Measurements from ENCODE around the gene MRPS22.
"Not testable (repeated sequence)": the region's sequence is repeated elsewhere in the genome, so short reads cannot be mapped to it uniquely, and the experiment has no call there.

The MRPS22 gene

DNA sequence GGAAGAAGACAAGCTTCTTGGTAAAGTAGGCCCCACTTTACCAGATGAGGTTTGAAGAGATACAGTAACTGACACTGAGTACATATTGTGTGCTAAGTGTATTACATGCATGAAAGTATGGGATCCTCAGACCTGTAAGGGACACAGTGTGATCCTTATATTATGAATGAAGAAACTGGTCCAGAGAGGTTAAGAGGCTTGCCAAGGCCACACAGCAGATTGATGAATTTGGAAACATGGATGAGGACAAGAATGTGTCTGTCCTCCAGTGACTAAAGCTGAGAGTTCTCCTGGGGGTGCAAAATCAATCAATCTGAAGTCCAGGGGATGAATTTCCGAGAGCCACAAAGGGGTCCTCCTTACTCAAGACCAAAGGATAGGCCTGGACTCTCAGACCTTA, 31.4 kb upstream of the MRPS22 start:
- DNase-seq, result no peak

- DNase-seq, result no peak
These were observed 30.9 kb upstream of the MRPS22 start for GRCh38 chr3:139312959-139313358.

DNA sequence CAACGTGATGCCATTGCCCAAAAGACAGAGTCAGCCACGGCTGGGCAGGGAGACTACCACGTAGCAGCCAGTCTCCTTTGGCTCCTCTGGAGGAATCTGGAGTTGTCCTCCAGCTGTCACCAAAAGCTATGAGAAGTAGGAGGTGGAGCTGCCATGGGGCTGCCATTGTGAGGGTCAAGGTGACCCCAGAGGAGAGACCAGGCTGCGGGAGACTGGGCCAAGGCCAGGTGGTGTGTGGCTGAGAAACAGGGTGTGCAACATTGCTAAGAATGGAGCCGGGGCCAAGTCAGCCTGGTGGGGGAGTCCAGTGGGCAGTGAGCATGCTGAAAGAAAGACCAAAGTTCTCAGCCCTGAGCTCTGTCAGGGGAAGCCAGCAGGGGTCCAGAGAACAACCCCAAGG, 29.9 kb upstream of the MRPS22 start:
- DNase-seq, result no peak

GRCh38 chr3:139317215-139317614, 26.6 kb upstream of the MRPS22 start:
- no peak for DNase-seq

DNA sequence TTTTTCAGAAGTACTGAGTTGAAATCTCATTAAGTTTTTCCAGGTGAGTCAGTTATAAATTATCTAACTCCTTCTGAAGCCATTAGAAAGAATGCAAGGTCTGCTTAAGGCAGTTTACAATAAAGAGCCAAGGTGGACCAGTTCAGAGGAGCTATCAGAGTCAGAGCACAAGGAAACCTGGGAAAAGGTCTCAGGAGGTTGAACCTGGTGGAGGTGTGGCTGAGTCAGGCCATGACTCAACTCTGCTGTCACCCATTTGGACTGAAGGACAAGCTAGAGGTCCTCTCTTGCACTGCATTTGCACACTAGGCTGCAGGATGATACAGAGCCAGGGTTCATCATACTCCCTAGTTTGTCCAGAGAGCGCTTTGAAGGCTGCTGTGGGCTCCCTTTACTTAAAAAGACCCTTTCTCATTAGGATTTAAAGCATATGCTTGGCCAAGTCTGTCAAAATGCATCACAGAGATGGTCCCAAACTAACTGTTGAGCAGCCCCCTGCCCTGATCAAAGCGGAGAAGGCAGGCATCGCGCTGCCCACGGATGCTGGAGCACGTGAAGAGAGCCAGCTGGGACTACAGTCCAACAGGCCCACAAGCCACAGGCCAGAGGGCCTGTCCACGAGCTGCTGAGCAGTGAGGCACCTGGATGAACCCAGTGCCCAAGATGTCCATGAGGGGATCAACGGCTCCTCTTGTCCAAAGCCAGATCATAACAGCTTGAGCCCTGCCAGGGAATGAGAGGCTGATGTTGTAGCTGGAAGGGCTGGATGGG, 26.0 kb upstream of the MRPS22 start:
- DNase-seq, result no peak

DNA sequence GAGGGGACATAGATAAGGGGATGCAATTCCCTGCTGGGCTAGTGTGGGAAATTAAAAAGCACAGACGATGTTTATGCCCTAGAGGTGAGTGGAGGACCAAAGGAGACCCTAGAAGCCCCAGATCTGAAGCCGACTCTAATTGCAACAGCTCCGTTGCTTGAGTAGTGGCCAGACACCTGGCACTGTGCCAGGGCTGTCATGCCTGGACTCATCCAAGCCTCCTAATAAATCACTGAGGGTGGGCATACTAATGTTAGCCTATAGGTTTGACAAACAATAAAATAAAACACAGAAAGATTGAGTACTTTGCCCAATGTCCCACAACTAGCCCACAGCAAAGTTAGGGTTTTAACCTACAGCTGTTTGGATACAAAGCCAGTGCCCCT, 25.4 kb upstream of the MRPS22 start:
- no peak for DNase-seq

GRCh38 chr3:139318826-139319225, 25.0 kb upstream of the MRPS22 start:
- no peak for DNase-seq

GRCh38 chr3:139319428-139320402, 24.1 kb upstream of the MRPS22 start:
- no peak for DNase-seq

DNA sequence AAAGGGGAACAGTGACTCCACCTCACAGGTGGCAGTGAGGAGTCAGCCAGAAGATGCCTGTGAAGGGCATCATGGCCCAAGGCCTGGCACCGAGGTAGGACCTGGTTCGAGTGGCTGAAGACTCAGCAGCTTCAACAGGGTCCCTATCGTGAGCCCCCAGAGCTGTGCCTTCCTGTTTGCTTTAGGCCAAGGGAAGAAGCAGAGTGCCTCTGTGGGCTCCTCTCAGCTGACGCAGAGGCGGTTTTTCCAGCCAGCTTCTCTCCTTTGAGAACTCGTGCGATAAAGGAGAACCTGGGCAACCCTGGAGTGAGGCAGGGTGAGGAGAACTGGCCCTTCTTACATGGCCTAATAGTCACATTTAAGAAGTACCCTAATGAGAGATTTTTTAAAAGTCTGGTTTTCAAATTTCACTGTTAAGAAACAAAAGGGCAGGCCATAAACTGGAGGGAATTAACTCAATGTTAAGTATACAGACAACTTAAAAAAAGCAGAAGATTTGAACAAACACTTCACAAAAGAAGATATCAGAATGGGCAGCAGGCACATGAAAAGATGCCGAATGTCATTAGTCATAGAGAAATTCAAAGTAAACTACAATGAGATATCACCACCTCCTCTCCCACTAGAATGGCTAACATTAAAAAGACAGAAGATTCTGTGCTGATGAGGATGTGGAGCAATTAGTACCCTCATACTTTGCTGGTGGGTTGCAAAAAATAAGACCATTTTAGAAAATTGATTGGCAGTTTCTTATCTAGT, 23.1 kb upstream of the MRPS22 start:
- no peak for DNase-seq

DNA sequence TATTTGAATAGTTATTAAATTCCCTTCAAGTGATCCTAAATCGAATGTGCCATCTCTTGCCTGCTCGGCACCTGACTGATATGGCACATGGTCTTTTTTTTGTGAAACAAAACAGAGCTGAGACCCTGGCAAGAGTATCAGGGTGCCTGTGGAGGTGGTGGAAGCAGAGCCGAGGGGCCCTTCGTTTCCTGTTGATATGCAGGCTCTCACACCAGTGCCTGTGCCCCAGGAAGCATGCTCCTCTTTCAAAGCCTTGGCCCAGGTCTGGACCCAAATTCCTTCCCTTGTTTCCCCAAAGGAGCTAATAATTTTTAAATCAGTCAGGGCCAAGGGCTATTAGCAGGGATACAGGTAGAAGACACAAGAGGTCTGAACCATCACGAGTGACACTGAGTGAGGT, 21.5 kb upstream of the MRPS22 start:
- DNase-seq, result no peak

DNA sequence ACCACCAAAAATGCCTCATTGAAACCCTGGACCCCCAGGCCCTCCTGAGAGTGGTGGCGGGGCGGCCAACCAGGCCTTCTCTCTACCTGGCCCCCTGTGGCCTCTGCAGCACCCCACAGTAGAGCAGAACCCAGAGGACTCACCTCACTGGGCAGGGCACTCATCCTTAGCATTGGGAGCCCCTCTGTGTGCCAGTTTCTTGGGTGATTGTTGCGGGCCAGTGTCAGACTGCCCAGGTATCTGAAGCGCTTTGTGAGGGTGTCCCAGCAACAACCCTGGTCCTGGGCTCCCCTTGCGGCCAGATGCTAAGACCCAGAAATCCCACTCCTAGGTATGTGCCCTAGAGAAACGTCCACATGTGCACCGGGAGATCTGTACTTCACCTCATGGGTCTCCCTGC, 20.7 kb upstream of the MRPS22 start:
- no peak for DNase-seq

DNA sequence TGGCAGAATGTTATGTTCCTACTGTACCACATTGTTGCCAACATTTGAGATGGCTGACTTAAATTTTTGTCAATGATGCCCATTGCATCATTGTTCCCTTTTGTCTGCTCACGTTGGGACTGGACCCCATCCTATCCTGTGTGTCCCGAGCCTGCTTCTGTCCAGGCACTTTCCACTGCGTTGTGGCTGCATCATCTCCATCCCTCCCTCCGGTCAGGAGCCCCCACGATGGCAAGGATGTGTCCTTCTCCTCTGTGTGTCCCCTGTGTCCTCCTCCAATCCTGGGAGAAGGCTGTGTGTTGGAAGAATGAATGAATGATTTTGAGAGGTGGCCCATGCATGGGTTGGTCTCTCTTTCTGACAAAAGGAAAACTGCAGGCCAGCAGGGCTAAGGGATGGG, 19.4 kb upstream of the MRPS22 start:
- DNase-seq, result no peak

DNA sequence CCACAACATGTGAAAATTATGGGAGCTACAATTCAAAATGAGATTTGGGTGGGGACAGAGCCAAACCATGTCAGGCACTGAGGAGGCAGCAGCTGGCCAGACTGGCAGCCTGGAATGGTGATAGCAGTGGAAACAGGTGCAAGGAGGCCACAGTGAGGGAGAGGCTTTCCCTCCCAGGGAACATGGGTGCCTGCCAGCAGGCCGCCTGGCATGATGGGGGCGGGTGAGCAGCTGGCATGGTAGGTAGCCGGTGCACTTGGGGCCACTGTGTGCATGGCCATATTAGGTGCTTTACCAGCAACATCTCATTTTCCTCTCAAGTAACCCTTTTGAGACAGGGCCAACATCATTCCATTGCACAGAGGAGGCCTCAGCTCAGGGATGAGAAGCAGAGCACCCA, 18.3 kb upstream of the MRPS22 start:
- no peak for DNase-seq

DNA sequence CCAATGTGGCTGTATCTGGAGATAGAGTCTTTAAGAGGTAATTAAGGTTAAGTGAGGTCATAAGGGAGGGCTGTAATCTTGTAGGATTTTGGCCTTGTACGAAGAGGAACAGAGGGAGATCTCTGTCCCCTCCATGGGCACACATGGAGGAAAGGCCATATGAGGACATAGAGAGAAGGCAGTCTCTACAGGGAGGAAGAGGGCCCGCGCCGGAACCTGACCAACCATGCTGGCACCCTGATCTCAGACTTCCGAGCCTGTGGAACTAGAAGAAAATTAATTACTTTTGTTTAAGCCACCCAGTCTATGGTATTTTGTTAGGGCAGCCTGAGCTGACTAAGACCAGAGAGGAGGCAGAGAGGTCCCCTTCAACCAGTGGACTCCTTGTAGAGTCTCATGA, 17.7 kb upstream of the MRPS22 start:
- DNase-seq, result no peak

DNA sequence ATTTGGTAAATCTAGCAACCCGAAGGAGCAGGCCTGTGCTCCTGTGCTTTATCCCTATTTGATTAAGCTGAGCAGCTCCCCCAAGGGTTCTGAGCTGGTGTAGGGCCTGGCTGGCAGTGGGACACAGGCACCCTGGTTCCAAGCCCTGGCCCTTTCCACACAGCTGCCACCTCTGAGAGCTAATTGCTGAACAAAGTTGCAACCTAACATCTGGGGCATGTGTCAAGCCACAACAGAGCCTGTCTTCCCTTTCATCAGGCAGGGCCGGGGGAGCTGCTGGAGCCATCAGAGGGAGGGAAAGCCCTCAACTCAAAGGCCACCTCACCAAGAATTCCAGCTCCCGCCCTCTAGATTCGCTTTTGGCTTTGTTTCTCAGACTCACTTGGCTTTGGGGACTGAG, 17.1 kb upstream of the MRPS22 start:
- no peak for DNase-seq

- DNase-seq, result no peak
These were observed 16.6 kb upstream of the MRPS22 start for GRCh38 chr3:139327231-139327630.

DNA sequence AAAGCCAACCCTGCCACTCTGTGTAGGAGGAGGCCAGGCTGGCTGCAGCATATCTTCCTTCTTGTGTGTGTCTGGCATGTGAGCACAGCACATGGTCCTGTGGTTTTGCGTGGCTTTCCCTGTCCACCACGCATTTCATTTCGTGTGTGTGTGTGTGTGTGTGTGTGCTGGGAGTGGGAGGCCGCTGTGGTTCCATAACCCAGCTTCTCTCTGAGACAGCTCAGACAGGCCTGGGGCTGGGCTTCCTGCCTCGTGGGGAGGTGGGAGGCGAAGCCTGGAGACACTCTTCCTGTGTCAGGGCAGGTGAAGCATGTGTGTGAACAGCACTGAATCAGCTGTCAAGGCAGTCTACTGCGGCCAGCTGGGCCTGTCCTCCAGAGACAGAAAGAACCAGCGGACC, 16.0 kb upstream of the MRPS22 start:
- no peak for DNase-seq

- no peak for DNase-seq
These were observed 15.5 kb upstream of the MRPS22 start for GRCh38 chr3:139328356-139328755.

DNA sequence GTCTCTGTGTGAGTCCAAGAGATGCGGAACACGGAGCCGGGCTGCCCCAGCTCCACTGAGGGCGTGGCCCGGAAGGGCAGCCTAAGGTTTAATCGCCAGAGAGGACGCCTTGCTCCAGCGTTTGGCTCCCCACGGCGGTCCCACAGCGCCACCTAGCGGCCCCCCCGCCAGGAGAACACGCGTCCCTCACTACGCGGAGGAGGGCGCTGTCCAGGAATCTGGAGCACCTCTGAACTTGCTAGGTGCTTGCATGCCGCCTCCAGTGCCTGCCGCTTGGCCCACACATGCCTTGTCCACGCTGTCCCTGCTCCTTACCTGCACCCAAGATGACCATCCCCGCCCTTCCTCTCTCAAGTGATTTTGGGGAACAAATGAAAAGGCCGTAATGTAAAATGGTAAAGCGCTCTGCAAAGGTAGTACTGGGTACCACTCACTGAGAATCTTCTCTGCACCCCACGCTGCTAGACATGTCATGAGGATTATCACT, 14.4 kb upstream of the MRPS22 start:
- peak; percentile 75 for DNase-seq

DNA sequence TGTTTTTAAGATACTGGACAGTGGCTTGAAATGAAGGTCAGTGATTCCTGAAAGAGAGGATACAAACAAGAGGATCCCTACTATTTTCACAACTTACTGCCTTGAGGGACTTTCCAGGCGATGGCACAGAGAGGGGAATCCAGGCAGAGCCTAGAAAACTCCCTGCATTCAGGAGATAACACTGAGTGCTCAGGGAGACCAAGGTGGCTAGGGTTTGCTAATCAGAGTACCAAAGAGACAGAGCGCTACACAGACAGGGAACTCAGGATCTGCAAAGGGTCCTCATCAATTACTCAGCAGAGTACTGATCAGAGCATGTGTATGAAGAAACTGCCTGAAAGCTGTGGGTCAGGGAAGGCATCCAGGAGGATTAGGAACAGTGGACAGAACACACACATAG, 11.7 kb upstream of the MRPS22 start:
- no peak for DNase-seq

GRCh38 chr3:139334675-139335074, 9.1 kb upstream of the MRPS22 start:
- DNase-seq, result not testable (repeated sequence)

- no peak for DNase-seq
These were observed 5.4 kb upstream of the MRPS22 start for GRCh38 chr3:139338405-139338804.

- no peak for DNase-seq
These were observed 4.5 kb upstream of the MRPS22 start for GRCh38 chr3:139339219-139339906.
